Activated T-cell treated with anti-CD3 and anti-CD28 coated beads, Interleukin-2, amount 50 U/mL, for 24 hours (primary cell): ENCODE results near the gene RYK.
A peak's percentile ranks its signal among the peaks of the same experiment; 100 is the strongest.
"Not testable (repeated sequence)": the region's sequence is repeated elsewhere in the genome, so short reads cannot be mapped to it uniquely, and the experiment has no call there.

ENCODE experiments used
- DNase-seq: peaks from one replicate; pipeline ENCODE4 v3.0.0-alpha.2; 2020
- H3K27ac Mint-ChIP-seq: 2 replicates; pipeline ENCODE4 v1.8.0; 2020; ENCODE audit warnings: mild to moderate bottlenecking, mixed read lengths
- H3K27me3 Mint-ChIP-seq: 2 replicates; pipeline ENCODE4 v1.8.0; 2020; ENCODE audit warnings: mixed read lengths
- H3K36me3 Mint-ChIP-seq: 2 replicates; pipeline ENCODE4 v1.8.0; 2020; ENCODE audit warnings: low read depth, mixed read lengths
- H3K4me1 Mint-ChIP-seq: 2 replicates; pipeline ENCODE4 v1.8.0; 2020; ENCODE audit warnings: low read depth, mixed read lengths
- H3K4me3 Mint-ChIP-seq: 2 replicates; pipeline ENCODE4 v1.8.0; 2020; ENCODE audit warnings: mild to moderate bottlenecking, moderate library complexity, mixed read lengths
- H3K9me3 Mint-ChIP-seq: 2 replicates; pipeline ENCODE4 v1.8.0; 2020; ENCODE audit warnings: mixed read lengths

Gene RYK

DNA sequence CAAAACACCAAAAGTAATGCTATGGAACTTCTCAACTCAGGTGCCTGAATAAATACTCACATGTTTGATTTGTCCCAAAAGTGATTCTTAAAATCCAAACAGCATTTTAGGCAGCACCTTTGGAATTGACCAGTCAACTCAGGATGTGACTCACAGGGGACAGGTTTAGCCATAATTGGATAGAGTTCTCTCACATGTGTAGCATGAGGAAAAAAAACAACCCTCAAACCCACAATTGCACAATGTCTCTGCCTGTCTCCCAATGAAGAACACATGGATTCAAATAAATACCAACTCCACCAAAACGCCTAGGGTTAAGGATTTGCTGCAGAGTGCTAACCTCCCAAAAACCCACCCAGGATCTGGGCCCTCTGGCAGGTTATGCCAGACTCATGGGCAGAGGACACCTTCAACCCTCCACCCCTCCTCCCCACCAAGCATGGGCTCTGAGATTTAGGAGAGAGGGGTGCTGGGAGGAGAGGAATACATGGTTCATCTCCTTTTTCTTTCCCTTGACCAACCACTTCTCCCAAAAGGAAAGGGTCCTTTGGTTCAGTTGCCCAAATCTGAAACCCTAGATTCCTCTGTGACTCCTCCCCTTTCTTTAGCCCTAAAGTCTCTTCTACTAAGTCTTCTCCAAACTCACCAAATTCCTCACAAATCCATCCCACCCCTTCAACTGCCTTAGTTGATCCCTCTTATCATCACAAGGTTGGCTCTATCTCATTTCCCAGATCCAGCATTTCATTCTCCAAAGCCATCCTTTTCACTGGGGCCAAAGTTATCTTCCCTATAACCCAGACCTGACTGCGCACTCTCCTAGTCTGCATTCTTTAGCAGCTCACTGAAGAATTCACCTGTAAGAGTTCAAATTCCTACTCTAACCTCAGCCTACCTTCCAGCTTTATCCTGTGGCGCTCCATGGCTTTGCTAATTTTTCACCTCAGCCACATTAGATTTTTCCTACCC lies 7.7 kb downstream of the RYK start:
- H3K4me3 Mint-ChIP-seq = no peak overlapping the region
- no peak for DNase-seq

DNA sequence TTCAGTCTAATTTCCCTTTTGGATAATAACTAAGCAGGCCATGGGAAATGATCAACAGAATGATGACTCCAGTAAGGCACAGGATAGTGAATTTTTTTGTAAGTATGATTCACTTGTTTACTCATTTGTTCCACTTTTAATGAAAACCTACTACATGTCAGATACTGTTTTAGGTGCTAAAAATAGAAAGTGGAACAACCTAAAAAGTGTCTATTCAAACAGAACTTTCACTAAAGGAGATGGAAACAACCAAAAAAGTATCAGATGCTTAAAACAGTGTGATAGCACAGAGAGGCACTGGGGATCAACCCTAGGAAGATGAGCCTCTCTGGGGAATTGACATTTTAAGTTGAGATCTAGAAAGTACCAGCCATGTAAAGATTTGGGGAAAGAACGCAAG lies 11.1 kb downstream of the RYK start:
- Mint-ChIP-seq H3K27me3 (no peaks in the 10 kb centered on the region), H3K4me3 (peak overlapping the region; percentile 41), H3K36me3 (peaks cover 6% of the 10 kb centered on the region), H3K27ac (peak overlapping the region; percentile 92), H3K4me1 (peaks cover 90% of the 10 kb centered on the region), H3K9me3 (no peaks in the 10 kb centered on the region)
- DNase-seq = no peak

More for the DNA sequence above, 7.7 kb downstream of the RYK start:
- H3K36me3 Mint-ChIP-seq = peaks cover 23% of the 10 kb centered on the region
- H3K27ac Mint-ChIP-seq = peak overlapping the region; percentile 38
- no peaks in the 10 kb centered on the region for H3K9me3 Mint-ChIP-seq
- peaks cover 90% of the 10 kb centered on the region for H3K4me1 Mint-ChIP-seq
- H3K27me3 Mint-ChIP-seq = no peaks in the 10 kb centered on the region

GRCh38 chr3:134237454-134238145 lies 13.1 kb downstream of the RYK start:
- DNase-seq = no peak
- Mint-ChIP-seq H3K4me3 (no peak overlapping the region), H3K27ac (peak overlapping the region; percentile 45), H3K27me3 (no peaks in the 10 kb centered on the region), H3K9me3 (no peaks in the 10 kb centered on the region), H3K4me1 (peaks cover 87% of the 10 kb centered on the region), H3K36me3 (peaks cover 4% of the 10 kb centered on the region)

DNA sequence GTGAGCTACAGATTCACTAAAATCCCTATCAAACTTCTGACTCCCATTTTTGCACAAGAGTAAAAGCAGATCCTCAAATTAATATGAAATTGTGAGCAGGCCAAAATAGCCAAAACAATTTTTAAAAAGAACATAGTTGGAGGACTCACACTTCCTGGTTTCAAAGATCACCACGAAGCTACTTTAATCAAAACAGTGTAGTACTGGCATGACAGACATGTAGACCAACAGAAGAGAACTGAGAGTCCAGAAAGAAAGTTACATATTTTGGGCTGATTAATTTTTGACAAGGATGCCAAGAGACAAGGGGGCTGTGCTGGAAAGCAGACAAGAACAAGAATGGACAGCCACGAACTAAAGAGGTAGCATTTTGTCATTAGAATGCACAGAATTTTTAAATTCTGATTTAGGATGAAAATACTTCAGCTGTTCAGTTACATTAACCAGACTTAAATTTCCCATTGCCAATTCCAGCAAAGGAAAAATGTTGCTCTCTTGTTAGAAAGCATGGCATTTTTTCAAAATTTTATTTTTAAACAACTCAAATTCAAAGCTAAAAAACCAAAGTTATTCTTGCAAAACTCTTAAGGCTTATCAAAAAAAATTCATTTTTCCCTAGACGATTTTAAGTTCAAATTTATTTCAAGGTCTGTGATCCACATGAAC lies 14.0 kb downstream of the RYK start:
- Mint-ChIP-seq H3K27me3 (no peaks in the 10 kb centered on the region), H3K36me3 (peaks cover 2% of the 10 kb centered on the region), H3K4me1 (peaks cover 89% of the 10 kb centered on the region), H3K4me3 (no peak overlapping the region), H3K9me3 (no peaks in the 10 kb centered on the region), H3K27ac (peak overlapping the region; percentile 31)
- no peak for DNase-seq

DNA sequence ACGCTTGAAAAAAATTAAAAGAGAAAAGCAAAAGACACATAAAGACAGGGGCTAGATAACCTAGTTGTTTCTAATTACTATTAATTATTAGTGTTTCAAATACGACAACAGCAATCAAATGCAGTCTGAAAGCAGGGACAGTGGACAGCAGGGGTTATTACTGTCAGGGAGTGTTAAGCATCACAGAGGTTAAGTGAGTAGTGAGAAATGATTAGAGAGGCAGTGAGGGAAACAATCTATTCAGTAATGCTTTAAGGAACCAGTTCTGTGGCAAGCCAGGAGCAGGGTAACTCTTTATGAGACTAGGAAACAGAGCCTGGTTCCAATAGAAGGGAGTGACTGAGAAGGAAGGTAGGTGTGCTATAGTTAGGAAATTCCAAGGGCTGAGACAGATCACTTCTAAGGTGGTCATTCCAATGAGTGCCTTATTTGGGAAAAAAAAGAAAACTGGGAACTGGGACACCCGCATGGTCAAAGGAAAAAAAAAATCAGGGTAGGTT lies 15.0 kb downstream of the RYK start:
- no peak for DNase-seq
- H3K4me3 Mint-ChIP-seq = no peak overlapping the region
- H3K27me3 Mint-ChIP-seq = no peaks in the 10 kb centered on the region
- peaks cover 2% of the 10 kb centered on the region for H3K36me3 Mint-ChIP-seq
- H3K9me3 Mint-ChIP-seq = no peaks in the 10 kb centered on the region
- peak overlapping the region; percentile 16 for H3K27ac Mint-ChIP-seq
- peaks cover 90% of the 10 kb centered on the region for H3K4me1 Mint-ChIP-seq

DNA sequence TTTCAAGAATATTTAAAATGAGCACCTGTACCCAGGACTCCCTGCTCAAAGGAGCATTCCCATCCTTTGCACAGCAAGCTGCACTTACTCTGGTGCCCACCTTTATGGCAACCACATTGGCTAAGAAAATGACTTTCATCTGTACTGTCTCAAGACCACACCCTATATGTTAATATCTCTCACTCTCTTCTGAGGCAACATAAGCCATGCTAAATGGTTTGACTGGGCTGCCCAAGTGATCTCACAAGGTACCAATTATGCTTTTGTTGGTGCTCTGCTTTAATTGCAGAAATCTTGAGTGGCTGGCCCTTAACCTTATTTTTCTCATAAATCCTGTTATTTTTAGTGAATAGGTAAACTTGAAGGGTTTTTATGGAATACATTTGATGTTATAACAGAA lies 17.7 kb downstream of the RYK start:
- no peak for DNase-seq
- peaks cover 90% of the 10 kb centered on the region for H3K4me1 Mint-ChIP-seq
- H3K36me3 Mint-ChIP-seq = peaks cover 3% of the 10 kb centered on the region
- H3K27me3 Mint-ChIP-seq = no peaks in the 10 kb centered on the region
- H3K4me3 Mint-ChIP-seq = no peak overlapping the region
- no peak overlapping the region for H3K27ac Mint-ChIP-seq
- no peaks in the 10 kb centered on the region for H3K9me3 Mint-ChIP-seq

GRCh38 chr3:134232151-134232550 lies 18.5 kb downstream of the RYK start:
- no peaks in the 10 kb centered on the region for H3K27me3 Mint-ChIP-seq
- peaks cover 87% of the 10 kb centered on the region for H3K4me1 Mint-ChIP-seq
- no peak for DNase-seq
- peaks cover 5% of the 10 kb centered on the region for H3K36me3 Mint-ChIP-seq
- no peak overlapping the region for H3K4me3 Mint-ChIP-seq
- no peaks in the 10 kb centered on the region for H3K9me3 Mint-ChIP-seq
- H3K27ac Mint-ChIP-seq = peak overlapping the region; percentile 69

DNA sequence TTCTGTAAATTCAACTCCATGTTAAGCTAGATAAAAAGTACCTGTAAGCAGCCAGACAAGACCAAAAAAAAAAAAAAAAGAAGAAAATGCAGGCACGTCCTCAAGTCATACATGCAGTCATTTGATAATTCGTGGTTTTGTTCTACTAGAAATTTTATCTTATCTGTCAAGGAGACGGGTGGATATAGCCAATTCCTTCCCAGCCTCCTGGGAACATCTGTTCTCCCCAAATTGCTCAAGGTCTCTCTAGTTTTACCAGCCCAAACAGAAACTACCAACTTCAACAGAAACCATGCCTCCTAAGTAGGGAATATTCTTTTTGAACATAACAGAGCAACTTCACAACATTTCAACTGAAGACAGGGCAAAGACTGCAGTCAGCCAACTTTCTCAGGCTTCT lies 19.5 kb downstream of the RYK start:
- Mint-ChIP-seq H3K27me3 (no peaks in the 10 kb centered on the region), H3K4me3 (no peak overlapping the region), H3K27ac (no peak overlapping the region)

DNA sequence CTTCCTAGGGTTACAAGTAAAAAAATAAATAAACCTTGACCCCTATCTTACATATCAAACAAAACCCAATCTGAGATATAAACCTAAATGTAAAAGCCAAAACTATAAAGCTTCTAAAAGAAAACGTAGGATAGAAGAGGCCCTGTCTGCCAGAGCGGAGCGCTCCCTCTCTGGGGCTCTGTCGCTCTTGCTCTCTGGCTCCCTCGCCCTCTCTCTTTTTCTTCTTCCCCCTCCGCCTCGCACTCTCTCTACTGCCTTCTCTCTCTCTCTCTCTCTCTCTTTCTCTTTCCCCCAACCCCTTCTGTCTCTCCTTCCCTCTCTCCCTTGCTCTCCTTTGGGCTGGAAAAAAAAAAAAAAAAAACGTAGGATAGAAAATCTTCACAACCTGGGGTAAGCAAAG lies 21.6 kb downstream of the RYK start:
- no peaks in the 10 kb centered on the region for H3K9me3 Mint-ChIP-seq
- H3K4me3 Mint-ChIP-seq = no peak overlapping the region
- no peak for DNase-seq
- H3K36me3 Mint-ChIP-seq = peaks cover 5% of the 10 kb centered on the region
- H3K27me3 Mint-ChIP-seq = no peaks in the 10 kb centered on the region
- no peak overlapping the region for H3K27ac Mint-ChIP-seq
- peaks cover 75% of the 10 kb centered on the region for H3K4me1 Mint-ChIP-seq

More for the DNA sequence above, 19.5 kb downstream of the RYK start:
- Mint-ChIP-seq H3K36me3 (peaks cover 5% of the 10 kb centered on the region), H3K9me3 (no peaks in the 10 kb centered on the region), H3K4me1 (peaks cover 85% of the 10 kb centered on the region)
- DNase-seq = no peak

DNA sequence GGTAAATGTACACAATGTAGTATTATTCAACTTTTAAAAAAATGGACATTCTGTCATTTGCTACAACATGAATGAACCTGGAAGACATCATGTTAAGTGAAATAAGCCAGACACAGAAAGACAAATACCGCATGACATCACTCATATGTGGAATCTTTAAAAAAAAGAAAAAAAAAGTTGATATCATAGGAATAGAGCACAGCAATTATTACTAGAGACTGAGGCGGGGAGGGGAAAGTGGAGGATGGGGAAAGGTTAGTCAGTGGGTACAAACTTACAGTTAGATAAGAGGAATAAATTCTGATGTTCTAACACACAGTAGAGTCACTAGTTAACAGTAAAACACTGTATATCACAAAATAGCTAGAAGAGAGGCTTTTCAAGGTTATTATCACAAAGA lies 22.2 kb downstream of the RYK start:
- Mint-ChIP-seq H3K27me3 (no peaks in the 10 kb centered on the region), H3K4me1 (peaks cover 77% of the 10 kb centered on the region), H3K36me3 (peaks cover 5% of the 10 kb centered on the region), H3K9me3 (no peaks in the 10 kb centered on the region), H3K27ac (no peak overlapping the region), H3K4me3 (no peak overlapping the region)
- DNase-seq = no peak

DNA sequence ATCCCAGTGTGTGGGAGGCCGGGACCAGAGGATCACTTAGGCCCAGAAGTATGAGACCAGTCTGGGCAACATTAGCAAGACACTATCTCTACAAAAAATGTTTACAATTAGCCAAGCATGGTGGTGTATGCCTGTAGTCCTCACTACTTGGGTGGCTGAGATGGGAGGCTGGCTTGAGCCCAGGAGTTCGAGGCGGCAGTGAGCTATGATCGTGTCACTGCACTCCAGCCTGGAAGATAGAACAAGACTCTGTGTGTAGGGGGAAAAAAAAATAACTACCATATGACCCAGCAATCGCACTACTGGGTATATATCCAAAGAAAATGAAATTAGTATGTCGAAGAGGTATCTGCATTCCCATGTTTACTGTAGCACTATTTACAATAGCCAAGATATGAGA lies 22.6 kb downstream of the RYK start:
- Mint-ChIP-seq H3K4me3 (no peak overlapping the region), H3K27ac (no peak overlapping the region), H3K9me3 (no peaks in the 10 kb centered on the region), H3K27me3 (no peaks in the 10 kb centered on the region), H3K36me3 (peaks cover 5% of the 10 kb centered on the region), H3K4me1 (peaks cover 78% of the 10 kb centered on the region)
- DNase-seq = no peak

- not testable (repeated sequence) for H3K27ac Mint-ChIP-seq, H3K9me3 Mint-ChIP-seq, DNase-seq, H3K4me3 Mint-ChIP-seq, H3K27me3 Mint-ChIP-seq
- Mint-ChIP-seq H3K4me1 (peaks cover 61% of the 10 kb centered on the region), H3K36me3 (peaks cover 23% of the 10 kb centered on the region)
These were observed 25.9 kb downstream of the RYK start for GRCh38 chr3:134224796-134225156.

- DNase-seq = no peak
- Mint-ChIP-seq H3K27me3 (no peaks in the 10 kb centered on the region), H3K4me3 (no peak overlapping the region), H3K36me3 (peaks cover 35% of the 10 kb centered on the region), H3K4me1 (peaks cover 51% of the 10 kb centered on the region), H3K9me3 (no peaks in the 10 kb centered on the region), H3K27ac (no peak overlapping the region)
These were observed 27.8 kb downstream of the RYK start for GRCh38 chr3:134222835-134223234.

DNA sequence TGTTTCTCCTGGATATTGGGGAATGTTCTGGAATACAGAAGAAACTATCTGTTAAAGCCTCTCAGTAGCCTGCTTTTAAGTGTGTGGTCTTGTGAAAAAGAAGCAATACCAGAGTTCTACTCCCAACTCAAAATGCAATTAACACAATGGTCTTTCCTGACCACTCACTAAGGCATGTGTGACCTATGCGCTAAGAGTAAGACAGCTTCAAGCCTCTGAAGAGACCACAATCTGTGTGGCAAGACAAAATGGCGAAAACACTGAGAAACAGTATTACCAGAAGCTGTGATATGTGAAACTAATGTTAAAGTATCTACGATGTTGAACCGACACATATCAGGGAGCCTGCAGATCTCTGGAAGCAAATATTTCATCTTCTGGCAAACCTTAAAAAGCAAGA lies 33.8 kb downstream of the RYK start:
- Mint-ChIP-seq H3K4me3 (no peak overlapping the region), H3K27me3 (no peaks in the 10 kb centered on the region), H3K9me3 (no peaks in the 10 kb centered on the region), H3K27ac (no peak overlapping the region), H3K36me3 (peaks cover 44% of the 10 kb centered on the region), H3K4me1 (peaks cover 41% of the 10 kb centered on the region)
- DNase-seq = no peak
